Right lobe of liver (tissue), 6 donors: Measurements from ENCODE around the gene AGTRAP. TPM values are rescaled to one million over a fixed set of nuclear protein-coding genes. Genes with fewer than 3 reads are reported as not detected.

Source experiments
- ATAC-seq, 4 donors: fragments of 200-7000 bp; cut with Tn5 transposase; one replicate each; pipeline ENCODE4 v1.9.1; 2020; ENCODE audit warnings: mild to moderate bottlenecking in 4 of 4, moderate library complexity in 4 of 4
- DNase-seq, 3 donors: peaks; one replicate each; pipeline ENCODE4 v3.0.0-alpha.2; 2020
- H3K27ac ChIP-seq, 3 donors: fragments of 200-600 bp; one replicate each; pipeline ENCODE4 v1.8.0; 2022
- H3K27me3 ChIP-seq, 2 donors: fragments of 200-600 bp; one replicate each; pipeline ENCODE4 v1.8.0; 2022
- H3K36me3 ChIP-seq, 4 donors: fragments of 200-600 bp; sonication (generic) in 1 of 4; one replicate each; pipeline versions ENCODE4 v1.5.1 to v1.8.0; 2017 to 2022; ENCODE audit warnings: control low read depth in 1 of 4
- H3K4me1 ChIP-seq, 4 donors: fragments of 200-600 bp; sonication (generic) in 1 of 4; one replicate each; pipeline versions ENCODE4 v1.5.1 to v1.8.0; 2017 to 2022; ENCODE audit warnings: control low read depth in 1 of 4
- H3K4me3 ChIP-seq, 3 donors: fragments of 200-600 bp; one replicate each; pipeline ENCODE4 v1.8.0; 2022
- H3K9me3 ChIP-seq, 4 donors: fragments of 200-600 bp; sonication (generic) in 1 of 4; one replicate each; pipeline versions ENCODE4 v1.5.1 to v1.8.0; 2017 to 2022; ENCODE audit warnings: control low read depth in 1 of 4
- CTCF ChIP-seq, 4 donors: fragments of 200-600 bp in 3 of 4; fragments of 450-650 bp in 1 of 4; IDR thresholded peaks; one replicate each; pipeline versions ENCODE4 v1.5.1 to v1.8.0; 2016 to 2022; ENCODE audit warnings: antibody characterized with exemption in 4 of 4, mild to moderate bottlenecking in 2 of 4
- POLR2A ChIP-seq: fragments of 450-650 bp; IDR thresholded peaks from one replicate; pipeline ENCODE4 v1.6.1; 2017; ENCODE audit warnings: antibody characterized with exemption, mild to moderate bottlenecking
- WGBS: methylation state at CpG from one replicate; pipeline ENCODE4 v1.1.6; 2018; ENCODE audit warnings: low coverage, low lambda C conversion rate; ENCODE audit not compliant: insufficient coverage; ENCODE audit errors: missing lambda C conversion rate; 5-methylcytosine and 5-hydroxymethylcytosine counted together
- intact Hi-C, 2 donors: fragments of 100-400 bp; cut with DNase I; formaldehyde crosslinking; loops; one replicate each; pipeline versions ENCODE4 v1.11.2 to v1.14.1; 2022
- long read RNA-seq: library from polyadenylated mRNA; unstranded; transcript quantifications from one replicate; pipeline ENCODE4 v2.0.0, GENCODE V29; 2019
- total RNA-seq, 6 experiments: library from RNA; depleted of rRNA in 2 of 6; stranded (reverse); fragments of >200 nt in 2 of 6; fragmentation: NEBNext Ultra II Directional in 3 of 6; extraction: Animal tissue kit (Norgen Biotek cat#: 25700) in 3 of 6; gene quantifications; one replicate each; pipeline versions ENCODE4 v1.1.0 to v1.2.4, GENCODE V29; 2016 to 2023
- donor health status: DM: no; HTN: yes; CAD: no.
- donor health status: DM: no; HTN: no; CAD: no.
- donor health status: DM: no; HTN: no; CAD: no.
- donor health status: DM: no; HTN: yes; CAD: no.
- donor health status: DM: no; HTN: yes; CAD: no.

The AGTRAP gene
- total RNA-seq = 10 to 100 TPM in 3 of 6 experiments, 1 to 10 TPM in 3; 6.4 to 20.5 (median 11.4) TPM
- long read RNA-seq, partial matches to known transcripts = 0 of 7 reads
- long read RNA-seq, other reads (novel, unspliced or antisense) = 3 of 7 reads

GRCh38 chr1:11735854-11736745 lies at the start of gene AGTRAP:
AGTRAP (plus strand) TSS chr1:11736136; CDS start chr1:11736209, 73 bp downstream.
- no peaks in the 10 kb centered on the region for H3K36me3 ChIP-seq
- intact Hi-C loops = no loop called here
- DNase-seq (peak; percentile 97 to 98 (median 97)), ATAC-seq (peak; percentile 86 to 88 (median 87))
- under 1% methylated on average over 25 of the region's 59 CpGs for WGBS
- H3K27ac ChIP-seq = peak within 1 kb of the TSS; percentile 56 to 91 (median 69)
- peak; percentile 15 for TF ChIP-seq POLR2A
- TF ChIP-seq CTCF (IDR thresholded peaks at IDR 0.05) = no peak
- H3K4me1 ChIP-seq = peaks cover 0 to 4% (median 0%) of the 10 kb centered on the region in 4 donors
- no peaks in the 10 kb centered on the region for H3K27me3 ChIP-seq
- peak within 1 kb of the TSS; percentile 71 to 94 (median 82) for H3K4me3 ChIP-seq
- no peaks in the 10 kb centered on the region for H3K9me3 ChIP-seq

- H3K4me3 ChIP-seq = no peak overlapping the region
- no peaks in the 10 kb centered on the region for H3K36me3 ChIP-seq
- no peaks in the 10 kb centered on the region for H3K9me3 ChIP-seq
- peaks cover 0 to 16% (median 0%) of the 10 kb centered on the region in 4 donors for H3K4me1 ChIP-seq
- TF ChIP-seq CTCF (IDR thresholded peaks at IDR 0.05) (no peak), POLR2A (no peak)
- no peak for ATAC-seq
- no peak for DNase-seq
- intact Hi-C loops = no loop called here
- peaks cover 4 to 22% of the 10 kb centered on the region in 2 donors for H3K27me3 ChIP-seq
- WGBS = 96% methylated on average over 3 of the region's 4 CpGs
- H3K27ac ChIP-seq = no peak overlapping the region
These were observed 47.4 kb upstream of the AGTRAP start for GRCh38 chr1:11688506-11688905.

- Histone ChIP-seq H3K27ac (no peak overlapping the region), H3K4me3 (no peak overlapping the region), H3K27me3 (peaks cover 4 to 22% of the 10 kb centered on the region in 2 donors), H3K4me1 (peaks cover 0 to 16% (median 0%) of the 10 kb centered on the region in 4 donors), H3K36me3 (no peaks in the 10 kb centered on the region), H3K9me3 (no peaks in the 10 kb centered on the region)
- intact Hi-C loops = no loop called here
- ATAC-seq (peak in 3 of 4 donors; percentile 27 to 42 (median 28)), DNase-seq (no peak)
- WGBS = 2% methylated on average over 21 of the region's 64 CpGs
- TF ChIP-seq CTCF (IDR thresholded peaks at IDR 0.05) (no peak), POLR2A (no peak)
These were observed 45.3 kb upstream of the AGTRAP start for GRCh38 chr1:11690397-11691301.

GRCh38 chr1:11691302-11691914 lies 44.5 kb upstream of the AGTRAP start, which contains the start of gene DRAXIN:
DRAXIN (plus strand) TSS chr1:11691710; CDS start chr1:11706259, 14,549 bp downstream.
- no peak for TF ChIP-seq CTCF (IDR thresholded peaks at IDR 0.05)
- TF ChIP-seq POLR2A = no peak
- Histone ChIP-seq H3K27me3 (peaks cover 4 to 22% of the 10 kb centered on the region in 2 donors), H3K4me1 (peaks cover 0 to 16% (median 0%) of the 10 kb centered on the region in 4 donors), H3K9me3 (no peaks in the 10 kb centered on the region), H3K27ac (no peak within 1 kb of the TSS), H3K4me3 (no peak within 1 kb of the TSS), H3K36me3 (no peaks in the 10 kb centered on the region)
- intact Hi-C loops = no loop called here
- ATAC-seq = no peak
- DNase-seq = no peak
- 0% methylated on average over 1 of the region's 78 CpGs for WGBS
